Stimulated activated naive CD8-positive, alpha-beta T cell treated with anti-CD3 and anti-CD28 coated beads, Interleukin-15, amount 100 ng/mL, for 72 hours (primary cell): ENCODE results near the gene AMBRA1.

Experiments used
- ATAC-seq: fragments of 150-1000 bp; cut with Tn5 transposase; 2 replicates; pipeline ENCODE4 v1.10.0; 2021; ENCODE audit warnings: mild to moderate bottlenecking, moderate library complexity
- DNase-seq, 2 donors: peaks; one replicate each; pipeline ENCODE4 v3.0.0; 2021 to 2022
- H3K27ac Mint-ChIP-seq, 2 donors: one replicate each; pipeline ENCODE4 v1.8.0; 2022; ENCODE audit warnings: mild to moderate bottlenecking in 2 of 2, mixed read lengths in 2 of 2, moderate library complexity in 2 of 2
- H3K27me3 Mint-ChIP-seq: one replicate; pipeline ENCODE4 v1.8.0; 2022; ENCODE audit warnings: mixed read lengths
- H3K4me1 Mint-ChIP-seq: one replicate; pipeline ENCODE4 v1.8.0; 2022; ENCODE audit warnings: mild to moderate bottlenecking, mixed read lengths
- H3K4me3 Mint-ChIP-seq, 2 donors: one replicate each; pipeline ENCODE4 v1.8.0; 2022; ENCODE audit warnings: mild to moderate bottlenecking in 2 of 2, mixed read lengths in 2 of 2, moderate library complexity in 1 of 2
- H3K9me3 Mint-ChIP-seq, 2 donors: one replicate each; pipeline ENCODE4 v1.8.0; 2022; ENCODE audit warnings: mixed read lengths in 2 of 2

AMBRA1 gene

DNA sequence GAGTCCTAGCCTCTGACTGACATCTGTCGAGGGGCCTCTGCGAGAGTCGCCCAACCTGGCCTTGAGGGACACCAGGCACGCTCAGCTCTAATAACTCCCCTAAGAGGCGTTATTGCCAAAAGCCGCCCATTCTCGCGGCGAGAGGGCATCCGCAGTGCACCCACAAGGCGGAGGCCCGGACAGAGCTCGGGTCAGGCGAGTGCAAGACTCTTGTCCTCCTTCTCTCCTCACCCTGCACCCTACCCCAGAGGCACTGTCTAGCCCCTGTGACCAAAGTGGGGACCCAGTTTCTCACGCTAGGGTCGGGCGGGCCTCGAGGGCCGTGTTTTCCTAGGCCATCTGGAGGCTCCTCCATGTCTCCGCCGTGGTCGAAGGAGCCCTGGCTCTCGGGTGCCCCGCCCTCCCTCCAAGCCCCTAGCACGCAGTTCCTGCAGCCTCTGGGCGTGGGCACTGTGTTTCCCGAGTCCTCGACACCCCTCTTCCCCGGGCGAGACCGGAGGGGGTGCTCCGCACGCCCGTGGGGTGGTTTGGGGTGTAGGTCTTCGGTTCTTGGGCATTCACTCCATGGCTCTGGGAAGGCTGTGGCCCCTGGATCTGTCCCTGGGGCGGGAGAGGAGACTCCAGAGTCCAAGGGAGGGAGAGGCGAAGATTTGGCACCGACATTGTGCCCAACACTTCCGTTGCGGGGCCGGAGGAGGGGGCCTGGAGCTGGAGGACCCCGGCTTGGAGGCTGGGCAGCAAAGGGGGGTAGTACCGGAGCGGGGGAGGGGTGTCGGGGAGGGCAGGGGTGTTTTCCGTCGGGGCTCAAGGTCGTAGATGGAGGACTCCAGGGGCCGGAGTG is 203.3 kb downstream of the AMBRA1 start:
- Mint-ChIP-seq H3K4me1 (peaks cover 60% of the 10 kb centered on the region), H3K27ac (peak overlapping the region in 1 of 2 donors; percentile 86), H3K4me3 (peak overlapping the region; percentile 64 to 76), H3K9me3 (no peaks in the 10 kb centered on the region), H3K27me3 (peaks cover 80% of the 10 kb centered on the region)
- DNase-seq (no peak), ATAC-seq (no peak)

DNA sequence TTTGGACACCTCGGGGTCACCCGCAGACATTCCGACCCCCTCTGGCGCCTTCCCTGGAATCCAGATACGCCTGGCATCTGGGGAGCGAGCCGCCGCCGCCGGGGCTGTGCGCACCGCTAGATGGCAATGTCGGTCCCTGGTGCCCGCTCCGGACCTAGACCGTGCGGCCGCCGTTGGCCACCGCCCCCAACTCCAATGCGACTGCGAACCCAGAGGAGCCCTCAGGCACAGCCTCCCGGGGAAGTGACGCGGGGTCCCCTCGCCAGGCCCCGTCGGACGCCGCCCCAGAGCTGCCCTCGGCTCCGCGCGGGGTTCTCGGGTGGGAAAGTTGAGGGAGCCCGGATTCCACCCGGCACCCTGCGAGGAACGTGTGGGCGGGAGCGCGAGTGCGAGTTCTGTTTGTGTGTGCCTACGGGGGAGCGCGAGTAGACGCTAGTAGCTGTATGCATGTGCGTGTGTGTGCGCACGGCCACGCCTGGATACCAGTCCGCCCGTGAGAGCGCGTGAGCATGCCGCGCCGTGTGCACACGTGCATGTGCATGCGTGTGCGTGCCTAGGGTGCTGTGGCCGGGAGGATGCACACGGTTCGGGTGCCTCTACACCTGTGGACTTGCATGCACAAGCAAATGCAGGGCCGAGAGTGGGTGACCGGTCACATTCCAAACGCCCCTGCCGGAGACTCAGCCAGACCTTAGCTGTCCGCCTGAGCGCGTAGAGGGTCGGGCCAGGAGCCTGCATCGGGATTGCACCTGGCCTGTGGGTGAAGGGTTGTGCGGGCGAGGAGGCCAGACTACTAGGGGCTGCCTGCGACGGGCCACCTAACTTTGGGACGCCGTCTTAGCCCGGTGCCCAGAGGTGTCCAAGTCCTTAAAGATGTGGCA is 204.1 kb downstream of the AMBRA1 start:
- ATAC-seq (peak; percentile 64), DNase-seq (peak; percentile 54 to 66)
- H3K27ac Mint-ChIP-seq, result no peak overlapping the region
- H3K27me3 Mint-ChIP-seq, result peaks cover 88% of the 10 kb centered on the region
- H3K4me1 Mint-ChIP-seq, result peaks cover 60% of the 10 kb centered on the region
- H3K4me3 Mint-ChIP-seq, result peak overlapping the region; percentile 61 to 76
- no peaks in the 10 kb centered on the region for H3K9me3 Mint-ChIP-seq

DNA sequence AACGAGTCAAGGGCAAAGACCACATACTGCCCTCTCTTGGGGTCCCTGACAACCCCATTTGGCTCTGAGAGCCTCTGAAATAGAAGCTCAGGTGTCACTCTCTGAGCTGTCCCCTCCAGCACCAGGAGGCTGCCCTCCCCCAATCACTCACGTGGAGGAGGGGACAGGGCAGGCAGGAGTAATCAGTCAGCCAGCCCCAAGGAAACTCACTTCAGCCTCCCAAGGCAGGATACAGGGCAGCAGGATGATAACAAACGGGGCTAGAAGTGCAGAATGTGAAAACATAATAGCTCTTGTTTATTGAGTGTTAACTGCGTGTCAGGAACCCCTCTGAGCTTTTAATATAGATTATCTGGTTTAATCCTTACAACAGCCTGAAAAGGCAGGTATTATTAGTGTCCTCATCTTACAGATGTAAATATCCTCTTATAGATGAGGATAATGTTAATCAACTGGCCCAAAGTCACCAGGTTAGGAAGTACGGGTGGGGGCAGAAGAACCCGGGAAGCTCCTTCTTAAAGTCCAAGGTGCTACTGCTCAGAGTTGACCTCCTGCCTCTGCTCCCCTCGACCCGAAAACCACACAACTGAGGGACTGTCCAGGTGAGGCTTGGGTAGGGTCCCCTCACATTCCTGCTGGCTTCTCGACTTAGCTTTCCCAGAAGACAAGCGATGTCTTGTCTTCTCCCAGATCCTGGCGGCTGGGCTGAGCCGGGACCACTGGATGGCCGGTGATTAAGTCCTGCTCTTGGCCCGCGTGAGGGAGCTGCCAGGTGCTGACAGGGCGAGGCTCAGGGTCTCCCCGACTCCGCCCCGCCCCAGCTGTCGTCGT is 205.0 kb downstream of the AMBRA1 start:
- peaks cover 87% of the 10 kb centered on the region for H3K27me3 Mint-ChIP-seq
- H3K4me3 Mint-ChIP-seq, result peak overlapping the region; percentile 61 to 76
- H3K9me3 Mint-ChIP-seq, result no peaks in the 10 kb centered on the region
- ATAC-seq (no peak), DNase-seq (no peak)
- no peak overlapping the region for H3K27ac Mint-ChIP-seq
- peaks cover 62% of the 10 kb centered on the region for H3K4me1 Mint-ChIP-seq

DNA sequence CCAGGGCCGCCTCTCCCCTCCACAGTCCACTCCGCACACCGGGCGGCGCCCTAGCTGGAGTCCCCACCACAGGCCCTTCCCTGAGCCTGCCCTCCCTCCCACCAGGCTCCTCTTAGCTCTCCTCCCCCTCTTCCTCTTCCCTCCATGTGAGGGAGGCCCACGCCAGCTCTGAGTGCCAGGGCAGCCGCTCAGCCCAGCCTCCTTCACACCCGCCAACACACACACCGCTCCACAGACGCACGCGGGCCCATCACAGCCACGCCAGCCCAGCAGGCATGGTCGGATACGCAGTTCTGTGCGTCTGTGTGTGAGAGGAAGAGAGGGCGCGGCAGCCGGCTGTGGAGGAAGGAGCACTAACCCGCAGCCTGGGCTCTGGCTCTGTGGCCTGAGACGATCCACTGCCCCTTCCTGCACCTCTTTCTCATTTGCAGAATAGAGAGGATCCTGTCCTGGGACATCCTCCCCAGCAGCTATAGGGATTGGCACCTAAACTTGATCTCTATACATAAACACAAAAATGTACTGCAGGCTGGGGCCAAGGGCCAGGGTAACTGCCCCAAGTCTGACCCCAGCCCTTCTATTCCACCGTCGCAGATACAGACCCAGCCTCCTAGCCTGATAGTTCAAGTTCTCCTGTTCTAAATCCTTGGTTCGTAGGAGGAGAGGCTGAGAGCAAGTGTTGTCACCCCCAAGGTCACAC is 205.8 kb downstream of the AMBRA1 start:
- H3K27ac Mint-ChIP-seq, result no peak overlapping the region
- peak; percentile 4 for ATAC-seq
- H3K27me3 Mint-ChIP-seq, result peaks cover 79% of the 10 kb centered on the region
- no peak for DNase-seq
- peaks cover 61% of the 10 kb centered on the region for H3K4me1 Mint-ChIP-seq
- H3K9me3 Mint-ChIP-seq, result no peaks in the 10 kb centered on the region
- H3K4me3 Mint-ChIP-seq, result peak overlapping the region in 1 of 2 donors; percentile 48

DNA sequence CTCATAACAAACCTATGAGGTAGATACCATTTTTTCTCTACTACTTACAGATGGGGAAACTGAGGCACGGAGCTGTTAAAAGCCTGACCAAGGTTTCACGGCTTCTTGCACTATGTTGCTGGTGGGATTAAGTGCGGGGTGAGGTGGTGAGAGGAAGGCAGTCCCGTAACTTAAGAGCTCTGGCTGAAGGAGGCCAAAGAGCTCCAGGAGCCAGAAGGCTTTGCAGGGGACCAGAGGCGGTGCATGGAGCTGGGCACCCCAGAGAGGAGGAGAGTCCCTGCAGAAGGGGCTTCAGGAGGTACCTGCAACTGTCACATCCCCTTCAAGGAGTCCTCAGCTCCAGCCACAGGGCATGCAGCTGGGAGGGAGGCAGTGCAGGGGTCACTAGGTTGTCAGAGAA is 206.4 kb downstream of the AMBRA1 start:
- Mint-ChIP-seq H3K4me3 (no peak overlapping the region), H3K4me1 (peaks cover 55% of the 10 kb centered on the region), H3K9me3 (no peaks in the 10 kb centered on the region), H3K27me3 (peaks cover 75% of the 10 kb centered on the region), H3K27ac (no peak overlapping the region)
- DNase-seq (no peak), ATAC-seq (no peak)

DNA sequence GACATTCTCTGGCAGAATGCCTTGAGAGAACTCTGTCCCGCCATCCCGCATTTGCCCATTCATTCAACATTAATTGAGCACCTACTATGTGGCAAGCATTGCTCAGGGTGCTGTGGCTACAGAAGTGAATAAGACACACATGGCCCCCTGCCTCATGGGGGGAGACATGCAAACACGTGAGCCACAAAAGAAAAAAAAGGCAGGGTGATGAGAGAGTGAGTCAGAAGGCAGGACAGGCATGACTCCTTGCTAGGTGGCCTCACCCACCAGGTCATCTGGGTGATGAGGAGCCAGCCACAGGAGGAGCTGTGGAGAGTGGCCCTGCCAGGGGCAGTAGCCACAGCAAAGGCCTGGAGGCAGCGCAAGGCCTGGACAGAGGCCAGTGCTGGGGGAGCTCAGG is 207.1 kb downstream of the AMBRA1 start:
- peaks cover 80% of the 10 kb centered on the region for H3K27me3 Mint-ChIP-seq
- DNase-seq (no peak), ATAC-seq (no peak)
- H3K4me3 Mint-ChIP-seq, result no peak overlapping the region
- H3K27ac Mint-ChIP-seq, result no peak overlapping the region
- H3K9me3 Mint-ChIP-seq, result no peaks in the 10 kb centered on the region
- H3K4me1 Mint-ChIP-seq, result peaks cover 61% of the 10 kb centered on the region

DNA sequence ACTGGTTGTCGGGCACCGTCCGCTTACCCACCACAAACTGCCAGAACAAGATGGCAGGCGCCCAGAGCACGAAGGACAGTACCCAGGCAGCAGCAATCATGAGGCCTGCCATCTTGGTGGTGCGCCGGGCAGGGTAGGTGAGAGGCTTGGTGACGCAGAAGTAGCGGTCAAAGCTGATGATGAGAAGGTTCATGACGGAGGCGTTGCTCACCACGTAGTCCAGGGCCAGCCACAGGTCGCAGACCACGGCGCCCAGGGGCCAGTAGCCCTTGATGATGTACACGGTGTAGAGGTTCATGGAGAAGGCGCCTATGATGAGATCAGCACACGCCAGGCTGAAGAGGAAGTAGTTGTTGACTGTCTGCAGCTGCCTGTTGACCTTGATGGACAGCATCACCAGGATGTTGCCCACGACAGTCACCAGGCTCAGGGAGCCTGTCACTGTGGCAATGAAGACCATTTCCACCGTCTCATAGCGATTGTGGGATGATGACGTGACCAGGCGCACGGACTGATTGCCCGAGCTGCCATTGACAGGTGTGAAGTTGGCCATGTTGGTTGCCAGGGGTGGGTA is 207.7 kb downstream of the AMBRA1 start:
- H3K4me1 Mint-ChIP-seq, result peaks cover 62% of the 10 kb centered on the region
- ATAC-seq (no peak), DNase-seq (no peak)
- no peak overlapping the region for H3K4me3 Mint-ChIP-seq
- no peaks in the 10 kb centered on the region for H3K9me3 Mint-ChIP-seq
- peaks cover 80% of the 10 kb centered on the region for H3K27me3 Mint-ChIP-seq
- H3K27ac Mint-ChIP-seq, result peak overlapping the region in 1 of 2 donors; percentile 69

DNA sequence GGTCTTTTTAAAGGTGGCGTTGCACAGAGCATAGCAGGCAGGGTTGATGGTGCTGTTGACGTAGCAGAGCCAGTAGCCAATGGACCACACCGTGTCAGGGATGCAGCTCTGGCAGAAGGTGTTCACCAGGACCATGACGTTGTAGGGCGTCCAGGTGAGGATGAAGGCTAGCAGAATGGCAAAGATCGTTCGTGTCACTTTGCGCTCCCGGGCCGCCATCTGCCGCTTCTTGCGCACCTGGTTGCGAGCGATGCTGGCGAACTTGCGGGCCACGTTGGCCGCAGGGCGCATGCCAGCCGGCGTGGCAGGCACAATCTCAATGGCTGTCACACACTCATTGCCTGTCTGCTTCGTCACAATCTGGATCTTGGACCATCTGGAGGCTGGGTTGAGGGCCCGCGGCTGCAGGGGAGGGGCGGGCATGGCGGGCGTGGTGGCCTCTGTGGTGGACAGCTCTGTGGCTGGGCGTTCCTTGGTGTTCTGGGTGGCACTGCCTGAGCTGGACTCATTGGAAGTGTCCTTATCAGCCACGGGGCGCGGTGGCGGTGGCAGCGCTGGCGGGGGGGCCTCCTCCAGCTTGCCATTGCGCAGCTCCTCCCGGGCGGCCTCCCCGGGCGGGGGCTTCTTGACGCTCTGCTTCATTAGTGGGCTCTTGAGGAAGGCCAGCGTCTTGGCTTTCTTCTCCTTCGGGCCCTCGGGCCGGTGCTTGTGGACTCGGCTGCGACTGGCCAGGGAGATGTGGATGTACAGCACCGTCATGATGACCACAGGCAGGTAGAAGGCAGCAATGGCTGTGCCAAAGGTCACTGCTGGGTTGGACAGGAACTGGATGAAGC is 208.4 kb downstream of the AMBRA1 start:
- H3K9me3 Mint-ChIP-seq, result no peaks in the 10 kb centered on the region
- no peak overlapping the region for H3K4me3 Mint-ChIP-seq
- no peak overlapping the region for H3K27ac Mint-ChIP-seq
- peaks cover 63% of the 10 kb centered on the region for H3K4me1 Mint-ChIP-seq
- ATAC-seq (no peak), DNase-seq (no peak)
- H3K27me3 Mint-ChIP-seq, result peaks cover 73% of the 10 kb centered on the region

DNA sequence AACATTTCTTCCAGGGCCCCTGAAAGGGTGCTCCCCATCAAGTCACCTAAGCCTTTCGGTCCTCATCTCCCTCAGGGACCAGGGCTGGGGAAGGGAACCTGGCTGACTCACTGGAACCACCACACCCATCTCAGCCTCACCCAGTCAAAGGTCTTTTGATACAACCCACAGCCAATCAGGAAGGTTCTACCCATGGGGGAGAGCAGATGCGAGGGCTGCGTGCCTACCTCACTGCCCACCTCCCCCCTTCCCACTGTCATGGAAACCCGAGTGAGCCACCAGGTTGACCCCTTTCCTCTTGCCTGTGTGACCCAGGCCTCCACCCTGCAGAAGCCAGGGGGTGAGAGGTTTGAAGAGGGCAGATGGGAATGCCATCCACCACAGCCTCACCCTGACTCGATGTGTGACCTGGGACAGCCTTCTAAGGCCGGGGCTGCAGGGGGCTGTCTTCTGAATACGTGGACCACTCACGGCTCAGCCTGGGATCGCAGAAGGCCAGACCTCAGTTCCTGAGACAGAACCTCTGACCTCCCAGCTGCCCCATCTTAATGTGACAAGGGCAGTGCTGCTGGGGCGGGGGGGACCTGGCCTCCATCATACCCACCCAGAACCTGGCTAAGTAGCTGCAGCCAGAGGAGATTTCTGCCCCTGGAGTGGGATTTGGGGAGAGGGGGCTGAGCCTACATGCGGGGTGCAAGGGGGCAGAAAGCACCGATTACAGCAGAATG is 209.7 kb downstream of the AMBRA1 start:
- H3K27me3 Mint-ChIP-seq, result peaks cover 61% of the 10 kb centered on the region
- ATAC-seq (no peak), DNase-seq (no peak)
- H3K9me3 Mint-ChIP-seq, result no peaks in the 10 kb centered on the region
- peak overlapping the region in 1 of 2 donors; percentile 54 for H3K27ac Mint-ChIP-seq
- H3K4me1 Mint-ChIP-seq, result peaks cover 62% of the 10 kb centered on the region
- H3K4me3 Mint-ChIP-seq, result no peak overlapping the region

DNA sequence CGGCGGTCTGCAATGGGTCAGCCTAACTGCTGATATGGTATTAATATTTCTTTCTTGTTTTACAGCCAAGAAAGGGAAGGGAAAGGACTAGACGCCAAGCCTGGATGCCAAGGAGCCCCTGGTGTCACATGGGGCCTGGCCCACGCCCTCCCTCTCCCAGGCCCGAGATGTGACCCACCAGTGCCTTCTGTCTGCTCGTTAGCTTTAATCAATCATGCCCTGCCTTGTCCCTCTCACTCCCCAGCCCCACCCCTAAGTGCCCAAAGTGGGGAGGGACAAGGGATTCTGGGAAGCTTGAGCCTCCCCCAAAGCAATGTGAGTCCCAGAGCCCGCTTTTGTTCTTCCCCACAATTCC is 210.4 kb downstream of the AMBRA1 start:
- Mint-ChIP-seq H3K27me3 (peaks cover 53% of the 10 kb centered on the region), H3K9me3 (no peaks in the 10 kb centered on the region), H3K4me3 (no peak overlapping the region), H3K27ac (peak overlapping the region in 1 of 2 donors; percentile 78), H3K4me1 (peaks cover 62% of the 10 kb centered on the region)
- DNase-seq (no peak), ATAC-seq (no peak)

DNA sequence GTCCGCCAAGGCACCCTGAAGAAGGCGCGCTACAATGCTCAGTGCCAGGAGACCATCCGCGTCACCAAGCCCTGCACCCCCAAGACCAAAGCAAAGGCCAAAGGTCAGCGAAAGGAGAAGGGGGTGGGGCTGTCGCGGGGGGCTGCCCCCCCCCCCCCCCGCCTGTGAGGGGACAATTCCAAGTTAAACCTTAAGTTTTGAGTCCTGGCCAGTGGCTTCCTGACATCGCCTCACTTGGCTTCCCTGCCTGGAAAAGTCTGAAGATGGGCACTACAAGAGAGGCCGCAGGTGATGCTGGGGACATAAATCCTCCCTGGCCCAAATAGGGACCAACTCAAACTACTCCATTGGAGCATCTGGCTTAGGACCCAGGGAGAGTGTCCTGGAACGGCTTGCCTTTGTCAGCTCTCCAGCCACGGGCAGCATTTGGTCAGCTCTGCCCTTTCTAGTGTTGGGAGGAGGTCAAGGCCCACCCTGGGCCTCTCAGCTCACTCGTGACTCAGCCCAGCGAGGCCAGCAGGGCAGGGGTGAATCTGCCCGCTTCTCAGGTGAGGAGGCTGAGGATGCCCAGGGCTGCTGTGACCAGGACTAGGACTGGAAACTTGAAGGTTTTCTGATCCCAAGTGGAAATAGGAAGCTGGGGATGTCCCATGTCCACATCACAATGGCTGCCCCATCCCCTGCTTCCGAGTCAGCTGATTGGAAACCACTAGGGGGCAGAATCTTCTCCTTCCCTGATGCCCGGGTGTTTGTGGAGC is 211.0 kb downstream of the AMBRA1 start:
- Mint-ChIP-seq H3K27me3 (peaks cover 48% of the 10 kb centered on the region), H3K9me3 (peaks cover 0 to 2% of the 10 kb centered on the region in 2 donors), H3K4me1 (peaks cover 56% of the 10 kb centered on the region), H3K27ac (peak overlapping the region in 1 of 2 donors; percentile 78), H3K4me3 (peak overlapping the region in 1 of 2 donors; percentile 8)
- DNase-seq (no peak), ATAC-seq (no peak)

DNA sequence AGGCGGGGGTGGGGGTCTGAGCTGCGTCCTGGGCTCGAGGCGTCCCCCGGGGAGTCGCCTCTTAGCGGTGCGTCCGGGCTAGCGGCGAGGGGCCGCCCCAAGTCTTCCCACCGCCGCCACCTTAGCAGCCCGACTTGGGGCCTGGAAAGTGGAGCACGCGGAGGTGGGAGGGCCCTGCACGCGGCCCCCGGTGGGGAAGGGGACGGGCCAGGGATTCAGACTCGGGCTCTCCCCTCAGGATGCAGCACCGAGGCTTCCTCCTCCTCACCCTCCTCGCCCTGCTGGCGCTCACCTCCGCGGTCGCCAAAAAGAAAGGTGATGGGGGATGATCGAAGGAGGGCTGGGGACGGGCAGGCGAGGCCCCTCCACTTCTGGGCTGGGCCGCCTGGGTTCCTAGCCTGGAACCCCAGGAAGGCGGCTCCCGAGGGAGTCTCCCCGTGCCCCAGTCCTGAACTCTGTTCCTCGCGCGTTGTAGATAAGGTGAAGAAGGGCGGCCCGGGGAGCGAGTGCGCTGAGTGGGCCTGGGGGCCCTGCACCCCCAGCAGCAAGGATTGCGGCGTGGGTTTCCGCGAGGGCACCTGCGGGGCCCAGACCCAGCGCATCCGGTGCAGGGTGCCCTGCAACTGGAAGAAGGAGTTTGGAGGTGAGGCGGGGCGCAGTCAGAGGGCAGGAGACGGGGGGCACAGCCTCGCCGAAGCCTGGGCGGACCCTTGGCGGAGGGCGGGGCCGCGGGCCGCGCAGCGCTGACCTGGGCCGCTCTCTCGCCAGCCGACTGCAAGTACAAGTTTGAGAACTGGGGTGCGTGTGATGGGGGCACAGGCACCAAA is 211.8 kb downstream of the AMBRA1 start:
- Mint-ChIP-seq H3K4me1 (peaks cover 48% of the 10 kb centered on the region), H3K4me3 (peak overlapping the region; percentile 81 to 88), H3K27ac (peak overlapping the region in 1 of 2 donors; percentile 87), H3K27me3 (peaks cover 40% of the 10 kb centered on the region), H3K9me3 (peaks cover 0 to 5% of the 10 kb centered on the region in 2 donors)
- no peak for DNase-seq
- ATAC-seq, result peak; percentile 19
